GM19463 (cell line): Measurements from ENCODE around the gene MBD2.
A peak's percentile ranks its signal among the peaks of the same experiment; 100 is the strongest.
"Not testable (repeated sequence)": the region's sequence is repeated elsewhere in the genome, so short reads cannot be mapped to it uniquely, and the experiment has no call there.

ENCODE experiments used
- ATAC-seq: cut with Tn5 transposase; IDR thresholded peaks from one replicate; pipeline ENCODE4 v1.9.1; 2021; ENCODE audit warnings: mild to moderate bottlenecking, moderate library complexity; ENCODE audit not compliant: unreplicated experiment

Gene MBD2

GRCh38 chr18:54155412-54155811, 69.1 kb downstream of the MBD2 start:
- no peak for ATAC-seq

GRCh38 chr18:54154231-54154630, 70.2 kb downstream of the MBD2 start:
- no peak for ATAC-seq

- no peak for ATAC-seq
Observed at GRCh38 chr18:54151376-54151775, 73.1 kb downstream of the MBD2 start.

DNA sequence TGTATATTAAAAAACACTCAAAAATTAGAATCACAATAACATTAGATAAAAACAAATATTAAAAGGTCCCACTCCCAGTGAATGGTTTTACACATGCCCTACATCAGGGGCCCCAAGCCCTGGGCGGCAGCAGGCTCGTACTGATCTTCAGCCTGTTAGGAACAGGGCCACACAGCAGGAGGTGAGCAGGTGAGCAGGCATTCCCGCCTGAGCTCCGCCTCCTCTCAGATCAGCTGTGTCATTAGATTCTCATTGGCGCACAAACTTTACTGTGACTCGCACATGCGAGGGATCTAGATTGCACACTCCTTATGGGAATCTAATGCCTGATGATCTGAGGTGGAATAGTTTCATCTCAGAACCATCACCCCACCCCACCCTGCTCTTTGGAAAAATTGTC, 74.2 kb downstream of the MBD2 start:
- no peak for ATAC-seq

DNA sequence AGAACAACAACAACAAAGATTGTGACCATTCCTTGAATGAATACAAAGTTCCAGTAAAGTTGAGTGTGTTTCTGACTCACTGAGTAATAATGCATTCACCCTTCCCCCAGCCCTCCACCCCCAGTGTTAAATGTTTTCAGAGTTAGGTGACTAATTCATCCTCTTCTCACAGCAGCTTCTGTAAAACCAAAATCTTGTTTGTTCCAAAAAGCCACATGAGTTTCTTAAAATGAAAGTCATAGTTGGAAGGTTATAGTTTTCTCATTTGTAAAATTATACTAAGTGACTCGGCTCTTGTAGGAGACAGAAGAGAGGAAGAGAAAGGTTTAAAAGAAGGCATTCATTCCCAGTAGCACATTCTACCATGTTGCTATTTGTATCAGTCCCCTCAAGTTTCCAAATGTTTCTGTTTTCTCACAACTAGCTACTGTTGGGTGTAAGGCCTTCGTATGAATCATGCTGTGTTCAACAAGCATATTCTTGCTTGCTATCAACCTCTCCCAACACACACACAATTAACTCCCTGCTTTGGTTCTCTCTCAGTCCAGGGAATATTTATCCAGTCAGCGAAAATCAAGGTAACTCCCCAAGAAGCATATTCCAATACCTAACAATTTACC, 75.3 kb downstream of the MBD2 start:
- ATAC-seq: peak; percentile 51

- no peak for ATAC-seq
Observed at GRCh38 chr18:54148678-54149077, 75.8 kb downstream of the MBD2 start.

- ATAC-seq: no peak
Observed at GRCh38 chr18:54148151-54148550, 76.3 kb downstream of the MBD2 start.

- peak; percentile 76 for ATAC-seq
Observed at GRCh38 chr18:54147439-54147838, 77.0 kb downstream of the MBD2 start.

- no peak for ATAC-seq
Observed at GRCh38 chr18:54141041-54141608, 83.3 kb downstream of the MBD2 start.

DNA sequence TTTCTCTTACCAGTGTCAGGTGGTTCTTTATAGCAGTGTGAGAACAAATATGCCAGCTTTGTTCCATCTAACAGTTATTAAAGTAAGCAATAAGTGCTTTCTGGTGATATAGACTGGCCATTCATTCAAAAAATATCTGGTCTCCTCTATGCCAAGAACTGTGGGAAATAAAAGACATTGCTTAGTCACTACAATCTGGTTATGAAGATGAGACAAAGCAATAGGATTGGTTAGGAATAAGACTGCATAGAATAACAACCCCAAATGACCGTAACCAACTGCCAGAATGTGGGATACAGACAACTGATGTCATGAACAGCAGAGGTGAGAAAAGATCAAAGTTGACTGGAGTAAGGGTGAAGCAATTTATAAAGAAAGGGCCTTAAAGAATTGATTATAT, 83.8 kb downstream of the MBD2 start:
- no peak for ATAC-seq

DNA sequence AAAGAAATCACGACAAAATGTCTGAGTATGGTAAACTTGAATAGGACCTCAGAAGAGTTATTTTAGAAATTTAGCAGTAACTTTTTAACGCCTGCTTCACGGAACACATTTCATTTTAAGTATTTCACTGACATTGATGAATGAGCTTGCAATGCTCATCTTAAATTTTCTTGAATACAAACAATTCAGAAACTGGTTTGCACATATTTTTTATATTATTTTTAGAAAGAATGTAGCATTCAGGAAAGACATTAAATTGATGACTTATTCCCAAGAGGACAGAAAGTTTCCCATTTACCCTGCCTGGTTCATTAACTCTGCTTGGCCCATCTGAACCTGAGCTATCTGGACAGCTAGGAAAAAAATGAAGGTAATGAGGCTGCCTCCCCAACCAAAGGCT, 89.3 kb downstream of the MBD2 start:
- ATAC-seq: no peak

DNA sequence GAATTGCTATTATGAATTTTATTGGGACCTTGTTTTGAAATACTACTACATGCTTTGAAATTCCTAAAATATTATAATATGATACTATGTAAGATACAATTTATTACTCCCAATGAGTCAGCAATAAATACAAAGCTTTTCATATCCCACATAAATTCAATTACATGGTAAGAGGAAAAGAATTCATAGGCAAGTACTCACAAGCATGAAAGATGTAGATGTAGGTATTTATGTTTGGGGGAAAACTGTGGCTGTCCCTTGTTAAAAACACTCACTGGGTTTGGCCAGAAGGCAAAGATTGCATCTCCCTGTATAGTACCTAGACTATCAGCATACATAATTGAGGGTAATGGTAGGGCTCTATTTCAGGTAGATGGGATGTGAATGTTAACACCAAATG, 90.4 kb downstream of the MBD2 start:
- ATAC-seq: no peak

DNA sequence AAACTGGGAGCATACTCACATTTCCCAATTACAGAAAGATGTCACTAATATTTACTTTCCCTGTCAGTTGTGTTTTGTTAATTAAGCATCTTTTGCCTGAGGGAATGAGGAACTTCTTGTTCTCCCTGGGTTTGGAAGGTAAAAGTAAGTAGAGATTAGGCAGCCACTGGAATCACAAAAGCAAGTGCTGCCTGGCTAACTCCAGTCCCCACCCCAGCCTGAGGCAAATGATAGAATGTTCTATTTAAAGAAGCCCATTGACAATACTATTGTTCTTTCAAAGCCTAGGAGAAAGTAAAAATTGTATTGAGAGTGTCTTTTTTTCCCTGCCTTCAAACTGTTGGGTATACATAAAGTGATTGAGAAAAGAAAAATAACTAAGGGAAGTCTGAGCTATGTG, 93.8 kb downstream of the MBD2 start:
- ATAC-seq: no peak

- no peak for ATAC-seq
Observed at GRCh38 chr18:54130177-54130576, 94.3 kb downstream of the MBD2 start.

DNA sequence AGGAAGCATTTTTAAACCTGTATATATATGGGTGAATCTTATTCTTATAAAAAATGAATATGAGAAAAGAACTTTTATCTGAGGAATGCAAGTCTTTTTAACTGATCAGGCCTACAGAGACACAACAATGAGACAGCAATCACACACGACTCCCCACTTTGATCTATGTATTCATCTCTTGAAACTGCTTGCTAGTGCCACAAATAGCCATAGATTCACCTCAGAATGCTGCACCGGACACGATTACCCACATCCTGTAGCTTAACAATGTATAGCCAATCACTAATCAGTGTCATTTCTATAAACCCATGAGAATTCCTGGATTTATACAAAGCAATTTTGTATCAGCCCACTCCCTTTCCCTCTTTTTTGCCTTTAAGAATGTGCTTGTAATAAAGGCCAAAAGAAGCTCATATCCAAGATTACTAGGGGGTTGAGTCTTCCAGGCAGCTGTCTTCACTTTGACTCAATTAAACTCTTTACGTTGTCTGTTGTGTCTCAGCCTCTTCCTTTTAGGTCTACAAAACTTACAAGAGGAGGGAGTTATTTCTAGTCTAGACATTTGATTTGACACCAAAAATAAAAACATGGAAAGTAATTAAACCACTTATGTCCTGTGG, 94.9 kb downstream of the MBD2 start:
- peak; percentile 88 for ATAC-seq

- ATAC-seq: peak; percentile 56
Observed at GRCh38 chr18:54127759-54128378, 96.6 kb downstream of the MBD2 start.

- ATAC-seq: no peak
Observed at GRCh38 chr18:54125429-54125828, 99.0 kb downstream of the MBD2 start.

GRCh38 chr18:54123720-54124440, 100.6 kb downstream of the MBD2 start:
- ATAC-seq: not testable (repeated sequence)

DNA sequence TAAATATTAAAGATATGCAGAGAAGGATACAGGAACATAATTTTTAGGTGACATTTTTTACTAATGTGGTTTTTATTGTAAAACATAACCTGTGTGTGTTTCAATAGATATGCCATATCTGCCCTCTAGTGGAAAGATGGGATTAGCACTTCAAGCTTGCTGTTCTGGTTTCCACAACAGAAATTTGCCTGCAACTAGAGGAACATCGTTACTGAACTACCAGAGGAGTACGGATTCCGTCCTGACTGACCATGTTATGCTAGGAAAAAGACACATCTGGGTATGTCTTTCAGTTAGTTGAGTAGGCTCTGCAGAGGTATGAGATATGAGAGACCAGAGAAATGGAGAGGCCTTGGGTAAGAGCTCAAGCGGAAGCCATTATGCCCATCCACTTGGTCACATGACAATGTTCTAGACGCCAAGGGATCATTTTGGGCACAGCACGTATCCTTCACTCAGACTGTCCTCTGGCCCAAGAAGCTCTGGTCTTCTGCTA, 104.9 kb downstream of the MBD2 start:
- ATAC-seq: peak; percentile 91

DNA sequence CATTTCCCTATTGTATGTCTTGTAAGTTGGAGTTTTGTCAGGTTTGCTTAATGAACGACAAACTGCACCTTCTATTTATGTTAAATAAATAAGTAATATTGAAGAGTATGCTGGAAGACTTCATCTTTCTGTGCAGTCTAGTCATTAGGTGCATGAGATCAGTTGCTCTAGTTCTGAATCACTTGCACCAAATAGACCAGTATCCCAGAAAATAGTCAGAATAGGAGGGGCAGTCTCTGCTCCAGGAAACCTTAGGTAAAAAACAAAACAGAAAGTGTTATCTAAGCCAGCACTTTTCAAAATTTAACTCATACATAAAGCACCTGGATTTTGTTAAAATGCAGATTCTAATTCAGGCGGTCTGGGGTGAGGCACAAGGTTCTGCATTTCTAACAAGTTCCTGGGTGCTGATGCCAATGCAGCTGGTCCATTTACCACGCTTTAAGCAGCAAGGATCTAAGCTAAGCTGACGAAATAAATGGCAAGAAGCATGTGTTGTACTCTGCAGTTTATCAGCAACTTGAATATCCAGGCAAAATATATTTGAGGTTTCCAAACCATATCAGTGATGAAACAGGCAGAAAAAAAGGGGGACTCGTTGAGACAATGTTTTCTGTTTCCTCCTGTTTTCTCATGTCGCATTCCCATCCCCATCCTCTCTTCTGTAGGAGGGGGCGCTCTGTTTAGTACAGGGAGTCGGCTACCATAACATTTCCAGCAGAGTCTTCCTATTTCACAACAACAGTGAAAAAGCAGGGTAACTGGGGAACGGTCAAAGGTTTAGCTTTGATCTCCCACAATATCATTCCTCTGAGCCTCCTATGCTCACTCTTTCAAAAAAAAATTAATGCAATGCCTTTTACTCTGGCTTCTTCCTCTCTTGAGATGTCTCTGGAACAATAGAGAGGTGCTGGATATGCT, 106.4 kb downstream of the MBD2 start:
- no peak for ATAC-seq
